SJCRH30 (cell line): ENCODE measurements around the gene CDC14A. TPM values are rescaled to one million over a fixed set of nuclear protein-coding genes. Genes with fewer than 3 reads are reported as not detected.
A peak's percentile ranks its signal among the peaks of the same experiment; 100 is the strongest.

ENCODE experiments used
- DNase-seq, 2 experiments: peaks; one replicate each; pipeline ENCODE4 v3.0.0-alpha.2; 2015 to 2020
- H3K27ac ChIP-seq: fragments of 250-450 bp; sonication (Bioruptor Pico); 2 replicates; pipeline ENCODE4 v1.5.1; 2020; ENCODE audit warnings: mild to moderate bottlenecking, moderate library complexity
- H3K27me3 ChIP-seq: fragments of 250-450 bp; sonication (Bioruptor Pico); 2 replicates; pipeline ENCODE4 v1.5.1; 2020; ENCODE audit warnings: mild to moderate bottlenecking, moderate library complexity
- H3K36me3 ChIP-seq: fragments of 250-450 bp; sonication (Bioruptor Pico); 2 replicates; pipeline ENCODE4 v1.5.1; 2020; ENCODE audit warnings: mild to moderate bottlenecking, moderate library complexity
- H3K4me1 ChIP-seq: fragments of 250-450 bp; sonication (Bioruptor Pico); 2 replicates; pipeline ENCODE4 v1.5.1; 2020; ENCODE audit warnings: mild to moderate bottlenecking, moderate library complexity
- H3K4me3 ChIP-seq: fragments of 250-450 bp; sonication (Bioruptor Pico); 2 replicates; pipeline ENCODE4 v1.5.1; 2020; ENCODE audit warnings: mild to moderate bottlenecking, moderate library complexity
- H3K9me3 ChIP-seq: fragments of 250-450 bp; sonication (Bioruptor Pico); replicated peaks from 2 replicates; pipeline ENCODE4 v1.5.1; 2020; ENCODE audit warnings: mild to moderate bottlenecking, moderate library complexity
- total RNA-seq: library from RNA; depleted of rRNA; stranded (reverse); fragments of >200 nt; shearing (Covaris generic); gene quantifications from 2 replicates; pipeline ENCODE4 v1.2.3, GENCODE V29; 2014

CDC14A gene
- total RNA-seq, 1 experiment from 2014 or later = 12.2 TPM

DNA sequence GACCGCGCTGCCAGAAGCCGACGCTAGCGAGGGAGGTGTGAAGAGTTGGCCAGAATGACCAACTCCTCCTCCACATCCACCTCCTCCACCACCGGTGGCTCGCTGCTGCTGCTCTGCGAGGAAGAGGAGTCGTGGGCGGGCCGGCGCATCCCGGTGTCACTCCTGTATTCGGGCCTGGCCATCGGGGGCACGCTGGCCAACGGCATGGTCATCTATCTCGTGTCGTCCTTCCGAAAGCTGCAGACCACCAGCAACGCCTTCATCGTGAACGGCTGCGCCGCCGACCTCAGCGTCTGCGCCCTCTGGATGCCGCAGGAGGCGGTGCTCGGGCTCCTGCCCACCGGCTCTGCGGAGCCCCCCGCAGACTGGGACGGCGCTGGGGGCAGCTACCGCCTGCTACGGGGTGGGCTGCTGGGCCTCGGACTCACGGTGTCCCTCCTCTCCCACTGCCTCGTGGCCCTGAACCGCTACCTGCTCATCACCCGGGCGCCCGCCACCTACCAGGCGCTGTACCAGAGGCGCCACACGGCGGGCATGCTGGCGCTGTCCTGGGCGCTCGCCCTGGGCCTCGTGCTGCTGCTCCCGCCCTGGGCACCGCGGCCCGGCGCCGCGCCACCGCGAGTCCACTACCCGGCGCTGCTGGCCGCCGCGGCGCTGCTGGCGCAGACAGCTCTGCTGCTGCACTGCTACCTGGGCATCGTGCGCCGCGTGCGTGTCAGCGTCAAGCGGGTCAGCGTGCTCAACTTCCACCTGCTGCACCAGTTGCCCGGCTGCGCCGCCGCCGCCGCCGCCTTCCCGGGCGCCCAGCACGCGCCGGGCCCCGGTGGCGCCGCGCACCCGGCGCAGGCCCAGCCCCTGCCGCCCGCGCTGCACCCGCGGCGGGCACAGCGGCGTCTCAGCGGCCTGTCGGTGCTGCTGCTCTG, 186.9 kb downstream of the CDC14A start:
- H3K4me3 ChIP-seq = no peak overlapping the region
- no peak overlapping the region for H3K27ac ChIP-seq
- no peaks in the 10 kb centered on the region for H3K27me3 ChIP-seq
- DNase-seq = no peak
- no peaks in the 10 kb centered on the region for H3K4me1 ChIP-seq
- H3K36me3 ChIP-seq = no peaks in the 10 kb centered on the region
- H3K9me3 ChIP-seq = no peaks in the 10 kb centered on the region

DNA sequence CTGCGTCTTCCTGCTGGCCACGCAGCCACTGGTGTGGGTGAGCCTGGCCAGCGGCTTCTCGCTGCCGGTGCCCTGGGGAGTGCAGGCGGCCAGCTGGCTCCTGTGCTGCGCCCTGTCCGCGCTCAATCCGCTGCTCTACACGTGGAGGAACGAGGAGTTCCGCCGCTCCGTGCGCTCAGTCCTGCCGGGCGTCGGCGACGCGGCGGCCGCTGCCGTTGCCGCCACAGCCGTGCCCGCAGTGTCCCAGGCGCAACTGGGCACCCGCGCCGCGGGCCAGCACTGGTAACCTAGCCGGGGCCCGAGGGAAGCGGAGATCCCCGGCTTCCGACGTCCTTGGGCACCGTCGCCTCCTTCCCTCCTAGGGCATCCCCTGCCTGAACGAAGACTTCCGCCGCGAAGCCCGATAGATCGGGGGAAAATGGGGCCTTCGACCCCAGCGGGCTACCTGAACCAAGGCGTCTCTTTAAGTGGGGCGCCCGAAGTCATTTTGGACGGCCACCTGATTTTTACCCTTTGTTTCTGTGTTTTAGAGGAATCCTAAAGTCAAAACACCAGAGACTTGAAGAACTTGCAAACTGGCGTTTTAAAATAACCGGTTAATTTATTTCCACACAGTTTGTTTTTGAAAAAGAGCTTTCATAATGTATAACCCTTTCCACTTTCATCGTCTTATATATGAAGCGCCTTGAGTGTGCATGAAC, 187.7 kb downstream of the CDC14A start:
- Histone ChIP-seq H3K36me3 (no peaks in the 10 kb centered on the region), H3K27ac (no peak overlapping the region), H3K9me3 (no peaks in the 10 kb centered on the region), H3K4me3 (no peak overlapping the region), H3K27me3 (no peaks in the 10 kb centered on the region), H3K4me1 (no peaks in the 10 kb centered on the region)
- no peak for DNase-seq

DNA sequence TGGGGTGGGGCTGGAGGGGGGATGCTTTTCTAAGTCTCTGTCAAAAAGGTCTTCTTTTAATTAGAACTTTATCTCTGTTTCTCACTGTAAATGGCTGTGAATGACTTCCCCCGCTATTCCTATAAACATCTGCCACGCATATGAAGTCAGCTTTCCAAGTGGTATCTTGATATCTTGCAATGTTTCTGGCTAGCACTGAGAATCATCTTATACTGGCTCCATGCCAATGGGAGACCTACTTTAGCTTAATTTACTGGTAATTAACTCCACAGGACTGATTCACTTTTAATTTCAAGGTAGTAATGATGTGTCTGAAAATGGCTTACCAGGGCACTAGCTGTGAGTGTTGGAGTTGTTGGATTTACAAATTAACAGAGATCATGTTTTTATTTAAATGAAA, 190.0 kb downstream of the CDC14A start:
- H3K27ac ChIP-seq = no peak overlapping the region
- DNase-seq = no peak
- no peaks in the 10 kb centered on the region for H3K27me3 ChIP-seq
- no peak overlapping the region for H3K4me3 ChIP-seq
- H3K9me3 ChIP-seq = no peaks in the 10 kb centered on the region
- no peaks in the 10 kb centered on the region for H3K36me3 ChIP-seq
- no peaks in the 10 kb centered on the region for H3K4me1 ChIP-seq

DNA sequence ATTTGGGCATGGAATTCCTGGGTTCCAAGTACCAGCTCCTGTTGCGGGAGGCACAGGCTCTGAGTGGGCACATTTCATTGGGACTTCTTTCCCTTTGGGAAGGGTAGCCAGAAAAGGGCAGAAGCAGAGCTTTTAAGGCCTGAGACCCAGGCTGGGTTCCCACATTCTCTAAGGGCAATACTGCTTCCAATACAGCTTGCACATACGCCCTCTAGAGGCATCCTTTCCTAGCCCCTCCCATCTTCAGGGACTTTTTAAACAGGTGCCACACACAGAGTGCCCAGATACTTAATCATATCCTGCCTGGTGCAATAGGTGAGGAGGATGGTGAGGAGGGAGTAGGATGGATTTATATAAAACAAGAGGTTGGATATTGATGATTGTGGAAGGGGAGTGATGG, 191.3 kb downstream of the CDC14A start:
- H3K4me1 ChIP-seq = no peaks in the 10 kb centered on the region
- no peak overlapping the region for H3K4me3 ChIP-seq
- H3K9me3 ChIP-seq = no peaks in the 10 kb centered on the region
- peak in 1 of 2 experiments; percentile 29 for DNase-seq
- H3K36me3 ChIP-seq = no peaks in the 10 kb centered on the region
- H3K27me3 ChIP-seq = no peaks in the 10 kb centered on the region
- no peak overlapping the region for H3K27ac ChIP-seq

DNA sequence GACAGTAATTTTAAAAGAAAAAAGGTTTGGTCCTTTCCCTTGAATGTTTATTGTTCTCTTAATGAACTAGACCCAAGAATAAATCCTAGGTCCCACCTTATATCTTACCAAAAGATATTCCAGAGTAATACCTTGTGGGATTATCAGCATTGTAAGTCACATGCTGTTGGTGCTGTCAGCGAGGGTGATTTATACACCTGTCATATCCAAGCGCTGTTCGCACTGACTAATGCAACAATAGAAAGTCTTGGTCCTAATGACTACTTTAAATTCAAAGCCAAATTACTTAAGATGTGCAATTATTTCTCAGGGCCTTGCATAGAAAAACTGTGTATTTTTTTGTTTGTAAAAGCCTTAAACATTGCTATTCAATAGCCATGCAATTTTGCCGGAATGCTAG, 192.5 kb downstream of the CDC14A start:
- no peaks in the 10 kb centered on the region for H3K4me1 ChIP-seq
- no peaks in the 10 kb centered on the region for H3K9me3 ChIP-seq
- no peaks in the 10 kb centered on the region for H3K27me3 ChIP-seq
- no peak for DNase-seq
- no peaks in the 10 kb centered on the region for H3K36me3 ChIP-seq
- H3K4me3 ChIP-seq = no peak overlapping the region
- H3K27ac ChIP-seq = no peak overlapping the region

DNA sequence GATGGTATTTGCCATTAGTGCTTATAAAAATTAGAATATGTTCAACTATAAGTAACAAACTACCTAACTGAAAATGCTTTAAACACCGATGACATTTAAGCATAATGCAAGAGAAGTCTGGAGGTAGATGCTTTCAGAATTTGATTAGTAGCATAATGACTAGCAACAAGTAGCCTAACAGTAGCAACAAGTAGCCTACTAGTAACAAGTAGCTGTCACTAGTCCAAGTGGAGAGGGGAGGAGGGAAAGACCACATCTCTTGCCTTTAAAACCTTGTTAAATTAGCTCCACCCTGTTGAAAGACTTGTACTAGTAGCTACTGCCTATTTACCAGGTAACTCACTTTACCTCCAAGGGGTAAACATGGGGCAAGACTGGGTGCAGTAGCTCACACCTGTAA, 193.5 kb downstream of the CDC14A start:
- Histone ChIP-seq H3K9me3 (no peaks in the 10 kb centered on the region), H3K36me3 (no peaks in the 10 kb centered on the region), H3K4me3 (no peak overlapping the region), H3K27me3 (no peaks in the 10 kb centered on the region), H3K27ac (no peak overlapping the region), H3K4me1 (no peaks in the 10 kb centered on the region)
- DNase-seq = no peak

DNA sequence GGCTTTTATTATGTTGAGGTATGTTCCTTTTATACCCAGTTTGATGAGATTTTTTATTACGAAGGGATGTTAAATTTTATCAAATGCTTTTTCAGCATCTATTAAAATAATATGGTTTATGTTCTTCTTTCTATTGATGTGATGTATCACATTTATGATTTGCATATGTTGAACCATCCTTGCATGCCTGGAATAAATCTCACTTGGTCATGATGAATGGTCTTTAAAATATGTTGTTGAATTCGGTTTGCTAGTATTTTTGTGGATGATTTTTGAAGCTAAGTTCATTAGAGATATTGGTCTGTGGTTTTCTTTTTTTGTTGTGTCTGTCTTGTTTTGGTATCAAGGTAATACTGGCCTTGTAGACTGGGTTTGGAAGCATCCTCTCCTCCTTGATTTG, 199.7 kb downstream of the CDC14A start:
- Histone ChIP-seq H3K9me3 (no peaks in the 10 kb centered on the region), H3K36me3 (no peaks in the 10 kb centered on the region), H3K27me3 (no peaks in the 10 kb centered on the region), H3K4me3 (no peak overlapping the region), H3K4me1 (no peaks in the 10 kb centered on the region), H3K27ac (no peak overlapping the region)
- DNase-seq = no peak

DNA sequence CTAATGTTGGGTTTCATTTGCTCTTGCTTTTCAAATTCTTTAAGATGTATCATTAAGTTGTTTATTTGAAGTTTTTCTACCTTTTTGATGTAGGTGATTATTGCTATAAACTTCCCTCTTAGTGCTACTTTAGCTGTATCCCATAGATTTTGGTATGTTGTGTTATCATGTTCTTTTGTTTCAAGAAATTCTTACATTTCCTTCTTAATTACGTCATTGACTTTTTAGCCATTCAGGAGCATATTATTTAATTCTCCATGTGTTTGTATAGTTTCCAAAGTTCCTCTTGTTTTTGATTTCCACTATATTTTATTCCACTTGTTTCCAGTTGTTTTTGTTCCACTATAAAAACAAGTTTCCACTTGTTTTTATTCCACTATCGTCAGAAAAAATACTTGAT, 200.6 kb downstream of the CDC14A start:
- Histone ChIP-seq H3K27ac (no peak overlapping the region), H3K4me1 (no peaks in the 10 kb centered on the region), H3K4me3 (no peak overlapping the region), H3K36me3 (no peaks in the 10 kb centered on the region), H3K9me3 (no peaks in the 10 kb centered on the region), H3K27me3 (no peaks in the 10 kb centered on the region)
- DNase-seq = no peak

DNA sequence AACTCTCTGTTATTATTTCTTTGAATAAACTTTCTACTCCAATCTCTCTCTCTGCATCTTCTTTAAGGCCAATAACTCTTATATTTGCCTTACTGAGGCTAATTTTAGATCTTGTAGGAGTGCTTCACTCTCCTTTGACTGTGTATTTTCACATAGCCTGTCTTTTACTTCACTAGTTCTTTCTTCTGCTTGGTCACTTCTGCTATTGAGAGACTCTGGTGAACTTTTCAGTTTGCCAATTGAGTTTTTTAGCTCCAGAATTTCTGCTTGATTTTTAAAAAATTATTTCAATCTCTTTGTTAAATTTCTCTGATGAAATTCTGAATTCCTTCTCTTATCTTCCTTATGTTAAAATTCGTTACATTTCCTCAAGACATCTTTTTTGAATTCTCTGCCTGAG, 203.9 kb downstream of the CDC14A start:
- Histone ChIP-seq H3K27ac (no peak overlapping the region), H3K27me3 (no peaks in the 10 kb centered on the region), H3K36me3 (no peaks in the 10 kb centered on the region)

DNA sequence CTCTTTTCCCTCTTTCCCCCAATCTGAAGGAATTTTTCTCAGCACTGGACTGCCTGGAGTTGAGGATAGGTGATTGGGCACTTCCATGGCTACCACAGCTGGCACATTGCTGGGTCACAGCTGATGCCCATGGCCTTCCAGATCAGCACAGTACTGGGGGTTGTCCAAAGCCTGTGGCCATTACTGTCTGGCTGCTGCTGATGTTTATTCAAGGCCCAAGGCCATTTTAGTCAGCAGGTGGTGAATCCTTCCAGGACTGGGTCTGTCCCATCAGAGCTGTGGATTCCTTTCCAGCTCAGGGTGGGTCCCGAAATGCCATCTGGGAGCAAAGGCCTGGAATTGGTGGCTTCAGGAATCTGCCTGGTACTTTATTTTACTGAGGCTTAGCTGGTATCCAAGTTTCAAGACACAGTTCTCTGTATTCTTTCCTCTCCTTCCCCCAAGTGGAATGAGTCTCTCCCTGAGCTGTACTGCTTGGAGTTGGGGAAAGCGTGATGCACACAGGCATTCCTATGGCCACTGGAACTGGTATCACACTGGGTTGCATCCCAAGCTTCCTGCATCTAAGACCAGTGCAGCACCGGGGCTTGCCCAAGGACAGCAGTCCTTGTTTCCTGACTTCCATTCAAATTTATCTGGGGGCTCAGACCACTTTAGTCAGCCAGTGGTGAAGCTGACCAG, 204.8 kb downstream of the CDC14A start:
- H3K36me3 ChIP-seq = no peaks in the 10 kb centered on the region
- H3K4me3 ChIP-seq = no peak overlapping the region
- H3K27ac ChIP-seq = no peak overlapping the region
- no peaks in the 10 kb centered on the region for H3K27me3 ChIP-seq
- no peaks in the 10 kb centered on the region for H3K9me3 ChIP-seq
- no peak for DNase-seq
- no peaks in the 10 kb centered on the region for H3K4me1 ChIP-seq

More for the DNA sequence above, 203.9 kb downstream of the CDC14A start:
- H3K9me3 ChIP-seq = no peaks in the 10 kb centered on the region
- no peaks in the 10 kb centered on the region for H3K4me1 ChIP-seq
- DNase-seq = no peak
- H3K4me3 ChIP-seq = no peak overlapping the region

DNA sequence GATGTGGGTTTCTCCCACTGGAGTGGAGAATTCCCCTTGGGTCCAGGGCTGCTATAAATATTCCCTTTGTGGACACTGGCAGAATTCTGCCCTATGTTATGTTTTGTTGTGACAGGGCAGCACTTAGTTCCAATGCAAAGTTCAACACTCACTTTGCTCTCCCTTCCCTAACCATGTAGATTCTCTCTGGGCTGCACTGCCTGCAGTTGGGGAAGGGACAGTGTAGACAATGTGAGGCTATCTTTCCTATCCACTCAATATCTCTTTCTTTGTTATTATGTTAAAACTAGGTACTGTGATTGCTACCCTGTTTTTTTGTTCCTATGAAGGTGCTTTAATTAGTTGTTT, 205.3 kb downstream of the CDC14A start:
- Histone ChIP-seq H3K9me3 (no peaks in the 10 kb centered on the region), H3K27me3 (no peaks in the 10 kb centered on the region), H3K27ac (no peak overlapping the region), H3K36me3 (no peaks in the 10 kb centered on the region), H3K4me3 (no peak overlapping the region), H3K4me1 (no peaks in the 10 kb centered on the region)
- DNase-seq = no peak

DNA sequence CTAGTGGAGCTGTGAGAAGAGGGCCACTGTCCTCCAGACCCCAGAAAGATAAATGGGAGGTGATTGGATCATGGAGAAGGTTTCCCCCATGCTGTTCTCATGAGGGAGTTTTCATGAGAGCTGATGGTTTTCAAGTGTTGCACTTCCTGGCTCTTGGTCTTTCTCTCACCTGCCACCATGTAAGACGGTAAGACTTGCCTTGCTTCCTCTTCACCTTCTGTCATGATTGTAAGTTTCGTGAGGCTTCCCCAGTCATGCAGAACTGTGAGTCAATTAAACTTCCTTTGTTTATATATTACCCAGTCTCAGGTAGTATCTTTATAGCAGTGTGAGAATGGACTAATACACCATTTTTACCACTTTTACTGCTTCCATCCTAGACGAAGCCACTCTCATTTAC, 213.2 kb downstream of the CDC14A start:
- Histone ChIP-seq H3K4me3 (no peak overlapping the region), H3K9me3 (no peaks in the 10 kb centered on the region; the same call in 1 of the 2 replicates), H3K4me1 (no peaks in the 10 kb centered on the region), H3K36me3 (no peaks in the 10 kb centered on the region), H3K27me3 (no peaks in the 10 kb centered on the region), H3K27ac (no peak overlapping the region)
- DNase-seq = no peak

DNA sequence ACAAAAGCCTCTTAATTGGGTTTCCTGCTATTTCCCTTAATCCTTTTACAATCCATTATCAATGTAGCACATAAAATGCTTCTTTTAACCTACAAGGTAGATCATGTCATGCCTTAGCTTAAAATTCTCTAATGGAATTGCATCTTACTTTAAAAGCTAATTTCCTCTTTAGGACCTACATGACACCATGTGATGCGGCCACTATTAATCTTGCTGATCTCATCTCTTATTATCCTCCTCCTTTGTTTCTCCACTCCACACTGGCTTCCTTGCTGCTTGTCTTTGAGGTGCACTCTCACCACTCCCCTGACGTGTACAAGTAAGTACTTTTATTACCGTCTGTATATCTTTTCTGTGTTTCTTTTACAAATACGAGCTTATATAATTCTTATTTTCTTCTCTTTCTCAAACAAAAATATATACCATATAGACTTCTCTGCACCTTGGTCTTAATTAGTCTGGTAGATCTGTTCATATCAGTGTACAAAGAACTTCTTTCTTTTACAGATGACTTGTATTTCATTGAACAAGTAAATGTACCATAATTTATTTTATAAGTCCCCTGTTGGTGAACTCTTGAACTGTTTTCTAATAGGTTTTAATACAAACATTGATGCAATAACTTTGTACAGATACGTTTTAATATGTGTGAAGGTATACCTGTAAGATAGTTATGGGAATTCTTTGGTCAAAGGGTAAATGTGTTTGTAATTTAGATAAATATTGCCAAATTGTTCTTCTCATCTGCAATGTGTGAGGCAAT, 213.8 kb downstream of the CDC14A start:
- Histone ChIP-seq H3K27me3 (no peaks in the 10 kb centered on the region), H3K36me3 (no peaks in the 10 kb centered on the region), H3K9me3 (no peaks in the 10 kb centered on the region; the same call in 1 of the 2 replicates), H3K4me3 (no peak overlapping the region), H3K27ac (no peak overlapping the region), H3K4me1 (no peaks in the 10 kb centered on the region)
- DNase-seq = no peak

DNA sequence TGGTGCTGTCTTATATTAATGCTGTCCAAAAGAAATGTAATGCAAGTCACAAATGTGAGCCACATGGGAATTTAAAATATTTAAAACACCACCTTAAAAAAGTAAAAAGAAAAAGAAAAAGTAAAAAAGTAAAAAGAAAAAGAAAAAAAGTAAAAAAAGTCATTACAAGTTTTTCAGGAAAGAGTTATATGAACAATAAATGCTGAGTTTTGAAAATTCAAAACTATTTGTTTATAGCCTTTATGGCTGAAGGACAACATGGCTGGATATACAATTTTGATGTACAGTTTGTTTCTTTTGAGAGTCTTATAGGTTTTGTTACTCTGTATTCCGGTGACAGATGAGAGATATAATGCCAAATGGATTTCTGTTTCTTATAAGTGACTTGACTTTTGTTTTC, 214.8 kb downstream of the CDC14A start:
- no peak overlapping the region for H3K4me3 ChIP-seq
- no peaks in the 10 kb centered on the region; the same call in 1 of the 2 replicates for H3K9me3 ChIP-seq
- no peaks in the 10 kb centered on the region for H3K27me3 ChIP-seq
- H3K36me3 ChIP-seq = no peaks in the 10 kb centered on the region
- H3K27ac ChIP-seq = no peak overlapping the region
- no peak for DNase-seq
- H3K4me1 ChIP-seq = no peaks in the 10 kb centered on the region
